GM18868 (cell line): Measurements from ENCODE around the gene OCRL.
A peak's percentile ranks its signal among the peaks of the same experiment; 100 is the strongest.

Experiments
- ATAC-seq: cut with Tn5 transposase; IDR thresholded peaks from one replicate; pipeline ENCODE4 v1.9.1; 2021; ENCODE audit warnings: mild to moderate bottlenecking, moderate library complexity; ENCODE audit not compliant: unreplicated experiment

The OCRL gene

DNA sequence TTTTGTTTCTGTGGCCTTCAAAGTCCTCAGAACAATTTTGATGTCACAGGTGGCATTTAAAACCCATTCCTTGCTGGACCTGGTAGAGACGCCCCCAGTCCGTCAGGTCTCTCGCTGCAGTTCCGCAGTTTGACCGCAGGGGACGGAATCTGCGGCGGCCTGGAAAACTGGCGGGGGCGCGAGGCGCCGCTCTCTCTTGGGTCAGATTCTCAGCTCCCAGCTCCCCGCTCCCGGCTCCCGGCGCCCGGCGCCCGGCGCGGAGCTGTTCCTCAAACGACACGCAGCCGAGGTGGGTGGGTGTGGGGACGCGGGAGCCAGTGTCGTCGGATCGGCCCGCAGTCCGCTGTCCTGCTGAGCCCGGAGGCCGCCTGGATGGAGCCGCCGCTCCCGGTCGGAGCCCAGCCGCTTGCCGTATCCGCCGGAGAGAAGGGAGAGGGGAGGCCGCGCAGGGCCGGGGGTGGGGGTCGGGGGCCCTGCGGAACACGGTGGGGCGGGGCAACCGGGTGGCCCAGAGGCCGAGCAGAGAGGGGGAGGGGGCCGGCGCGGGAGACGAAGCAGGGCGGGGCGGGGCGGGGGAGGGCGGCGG is at the start of gene OCRL:
Gene OCRL (plus strand): TSS at position 192 of the 586 bp plus-strand sequence. CDS start 181 bp downstream, at position 373.
- ATAC-seq = peak; percentile 98

DNA sequence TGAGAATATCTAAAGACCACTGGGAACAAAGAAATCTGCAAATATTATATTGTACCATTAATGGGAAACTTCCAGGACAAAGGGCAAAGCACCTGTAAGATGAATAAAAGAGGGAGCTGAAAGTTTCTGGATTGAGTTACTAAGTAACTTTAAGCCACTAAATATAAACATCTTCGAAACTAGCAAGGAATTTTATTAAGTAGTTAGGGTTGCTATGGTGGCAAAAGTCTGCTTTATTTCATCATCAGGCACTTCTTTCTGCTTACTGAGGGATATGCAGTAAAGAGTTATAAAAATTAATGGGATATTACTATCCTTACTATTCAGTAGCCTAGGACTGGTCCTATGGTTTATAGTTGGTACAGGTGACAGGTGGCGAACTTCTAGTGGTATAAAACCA is 49.7 kb upstream of the OCRL start:
- ATAC-seq = no peak

DNA sequence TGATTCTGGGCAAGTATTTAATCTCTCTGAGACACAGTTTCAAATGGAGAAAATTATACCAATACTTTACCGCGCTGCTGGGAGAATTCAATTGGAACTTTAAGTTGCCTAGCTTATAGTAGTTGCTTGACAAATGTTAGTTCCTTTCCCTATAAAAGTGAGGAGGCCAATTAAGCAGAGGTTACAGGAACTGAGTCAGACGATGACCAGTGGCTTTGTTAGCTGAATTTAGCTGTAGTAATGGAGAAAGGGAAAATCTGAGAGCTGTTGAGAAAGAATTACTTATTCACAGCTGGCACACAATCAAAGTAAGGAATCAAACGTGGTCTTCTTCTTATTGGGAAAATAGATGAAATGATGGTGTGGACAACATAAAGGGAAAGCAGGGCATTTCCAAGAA is 46.4 kb upstream of the OCRL start:
- ATAC-seq = no peak

DNA sequence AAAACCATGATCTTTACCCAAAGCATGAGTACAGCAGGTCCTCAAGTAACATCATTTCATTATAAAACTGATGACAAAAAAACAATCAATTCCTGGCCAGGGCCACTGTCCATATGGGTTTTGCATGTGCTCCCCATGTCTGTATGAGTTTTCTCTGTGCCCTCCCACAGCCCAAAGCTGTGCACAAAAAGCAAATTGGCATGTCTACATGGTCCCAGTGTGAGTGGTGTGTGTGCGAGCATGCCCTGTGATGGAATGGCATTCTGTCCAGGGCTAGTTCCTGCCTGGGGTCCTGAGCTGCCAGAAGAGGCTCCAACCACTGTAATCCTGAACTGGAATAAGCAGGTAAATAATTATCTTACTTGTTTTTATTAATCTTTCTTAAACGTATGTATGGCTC is 45.2 kb upstream of the OCRL start:
- ATAC-seq = no peak

DNA sequence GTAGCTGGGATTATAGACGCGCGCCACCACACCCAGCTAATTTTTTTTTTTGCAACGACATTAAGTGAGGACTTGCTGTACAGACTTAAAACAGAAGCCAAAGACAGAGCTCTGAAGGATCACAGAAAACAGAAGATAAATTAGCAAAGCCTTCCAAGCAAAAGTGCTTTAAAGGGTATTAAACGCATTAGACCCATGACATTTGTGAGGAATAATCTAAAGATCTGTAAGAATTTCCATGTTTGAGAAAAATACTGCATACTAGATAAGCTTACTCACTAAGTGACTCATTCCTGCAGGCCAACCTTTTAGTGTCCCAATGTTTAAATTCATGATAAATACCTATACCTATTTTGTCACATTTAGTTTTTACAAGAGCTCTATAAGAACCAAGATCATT is 44.2 kb upstream of the OCRL start:
- ATAC-seq = no peak

DNA sequence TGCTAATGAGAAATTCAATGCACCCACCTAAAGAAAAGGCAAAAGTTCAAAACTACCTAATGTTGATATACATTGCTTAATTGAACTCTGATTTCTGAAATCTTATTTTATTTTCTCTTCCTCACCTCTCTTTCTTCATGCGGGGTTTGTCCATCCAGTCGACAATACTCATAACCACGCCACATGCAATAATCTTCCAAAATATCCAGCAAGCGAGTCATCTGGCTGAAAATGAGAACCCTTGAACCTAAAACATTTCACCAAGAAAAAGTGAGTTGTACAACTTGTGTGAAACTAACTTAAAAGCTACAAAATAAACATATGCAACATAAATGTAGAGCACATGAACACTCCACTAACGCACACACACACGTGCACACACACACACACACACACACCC is 43.4 kb upstream of the OCRL start:
- ATAC-seq = no peak

DNA sequence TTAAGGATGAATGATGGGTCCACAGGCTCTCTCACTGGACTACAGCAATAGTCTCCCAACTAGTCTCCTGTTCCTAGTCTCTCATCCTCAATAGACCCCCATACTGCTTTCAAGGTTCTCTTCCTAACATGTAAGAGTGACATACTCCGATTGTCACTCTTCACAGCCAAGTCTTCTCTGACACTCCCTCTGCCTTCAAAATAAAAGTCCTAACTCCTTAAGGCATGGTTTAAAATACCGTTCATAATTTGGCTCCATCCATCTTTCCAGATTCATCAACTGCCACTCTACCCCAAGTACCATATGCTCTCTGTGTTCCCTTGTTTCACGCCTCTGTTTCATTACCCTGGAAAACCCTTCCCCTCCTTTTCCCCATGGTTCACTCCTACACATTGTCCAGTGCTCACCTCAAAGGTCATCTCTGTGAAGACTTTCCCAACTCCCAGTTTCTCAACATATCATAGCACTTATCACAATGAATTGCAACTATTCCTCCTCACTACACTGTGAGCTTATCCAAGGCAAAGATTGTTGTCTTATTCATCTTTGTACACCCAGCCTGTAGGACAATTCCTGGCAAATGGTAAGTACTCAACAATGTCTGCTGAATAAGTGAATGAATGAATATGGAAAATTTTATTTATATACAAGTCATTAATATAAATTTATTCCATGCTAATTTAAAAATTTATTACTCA is 42.8 kb upstream of the OCRL start:
- ATAC-seq = no peak

DNA sequence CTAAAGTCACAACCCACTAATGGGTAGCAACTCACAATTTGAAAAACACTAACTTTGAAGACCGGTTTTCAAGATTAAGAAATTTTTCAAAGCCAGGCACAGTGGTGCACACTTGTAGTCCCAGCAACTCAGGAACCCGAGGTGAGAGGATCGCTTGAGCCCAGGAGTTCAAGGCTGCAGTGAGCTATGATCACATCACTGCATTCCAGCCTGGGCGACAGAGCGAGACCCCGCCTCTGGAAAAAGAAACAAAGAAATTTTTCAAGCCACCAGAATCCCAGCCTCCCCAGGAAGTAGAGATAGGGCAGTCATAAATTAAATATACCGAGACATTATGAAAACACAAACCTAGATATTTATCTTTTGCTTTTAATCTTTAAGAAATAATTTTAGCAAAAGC is 29.7 kb upstream of the OCRL start:
- no peak for ATAC-seq

DNA sequence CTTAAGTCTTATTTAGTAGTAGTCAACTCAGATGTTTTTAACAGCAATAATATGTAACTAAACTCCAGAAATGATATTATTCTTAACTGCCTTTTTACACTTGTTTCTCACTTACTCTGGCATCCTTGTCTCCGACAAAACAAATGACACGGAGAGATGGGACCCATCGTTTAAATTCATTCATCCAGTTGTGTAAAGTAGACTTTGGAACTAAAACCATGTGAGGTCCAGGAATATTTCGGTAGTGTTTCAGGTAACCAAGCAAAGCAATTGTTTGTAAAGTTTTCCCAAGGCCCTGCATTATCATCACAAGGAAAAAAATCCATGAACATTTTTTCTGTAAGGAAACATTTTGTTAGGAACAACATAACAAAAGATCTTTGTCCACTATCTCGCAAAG is 28.4 kb upstream of the OCRL start:
- ATAC-seq = no peak

DNA sequence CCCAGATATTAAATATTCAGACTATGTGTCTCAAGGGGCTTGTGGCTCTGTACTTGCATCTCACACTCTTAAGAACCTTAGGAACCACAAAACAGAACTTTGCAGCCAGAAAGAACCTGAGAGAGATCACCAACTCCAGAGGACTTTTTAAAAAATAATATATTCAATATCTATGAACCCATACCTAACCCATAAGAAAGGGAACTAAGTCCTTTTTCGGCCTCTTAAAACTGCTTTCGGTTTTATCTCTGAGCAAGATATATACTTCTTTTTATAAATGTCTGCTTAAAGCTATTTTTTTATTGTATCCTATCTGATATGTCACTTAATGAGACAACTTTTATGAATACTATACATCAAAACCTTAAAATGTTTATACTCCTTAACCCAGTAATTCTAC is 27.6 kb upstream of the OCRL start:
- ATAC-seq = peak; percentile 70

DNA sequence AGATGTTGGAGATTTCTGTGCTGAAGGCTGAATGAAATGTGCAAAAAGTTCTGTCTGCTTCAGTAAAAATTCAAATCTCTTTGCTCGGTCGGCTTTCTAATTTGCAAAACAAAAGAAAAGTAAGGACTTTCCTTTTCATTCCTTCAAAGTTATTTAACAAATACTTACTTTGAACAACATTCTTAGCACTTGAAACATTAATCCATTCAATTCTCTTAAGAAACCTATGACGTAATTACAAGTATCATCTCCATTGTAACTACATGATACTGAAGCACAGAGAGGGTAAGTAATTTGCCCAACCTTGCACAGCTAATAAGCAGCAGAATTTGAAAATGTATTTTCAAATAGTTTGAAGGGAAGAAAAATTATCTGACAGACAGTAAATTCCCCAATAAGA is 23.7 kb upstream of the OCRL start:
- ATAC-seq = no peak

DNA sequence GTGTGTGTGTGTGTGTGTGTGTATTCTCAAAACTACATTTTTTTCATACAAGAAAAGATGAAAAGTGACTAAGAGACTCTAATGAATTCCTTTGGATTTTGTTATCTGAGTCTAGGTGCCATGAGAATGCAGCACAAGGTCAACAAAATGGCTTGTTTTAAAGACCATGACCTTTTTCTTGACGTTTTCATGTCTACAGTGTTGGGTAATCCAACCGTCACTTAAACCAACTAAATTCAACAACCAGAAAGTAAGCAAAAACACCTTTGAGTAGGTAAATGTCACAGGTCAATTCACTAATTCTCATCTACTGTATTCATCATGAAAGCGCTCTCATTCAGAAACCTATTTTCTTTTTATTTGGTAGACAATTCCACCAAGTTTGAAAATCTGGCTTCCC is 19.9 kb upstream of the OCRL start:
- no peak for ATAC-seq

DNA sequence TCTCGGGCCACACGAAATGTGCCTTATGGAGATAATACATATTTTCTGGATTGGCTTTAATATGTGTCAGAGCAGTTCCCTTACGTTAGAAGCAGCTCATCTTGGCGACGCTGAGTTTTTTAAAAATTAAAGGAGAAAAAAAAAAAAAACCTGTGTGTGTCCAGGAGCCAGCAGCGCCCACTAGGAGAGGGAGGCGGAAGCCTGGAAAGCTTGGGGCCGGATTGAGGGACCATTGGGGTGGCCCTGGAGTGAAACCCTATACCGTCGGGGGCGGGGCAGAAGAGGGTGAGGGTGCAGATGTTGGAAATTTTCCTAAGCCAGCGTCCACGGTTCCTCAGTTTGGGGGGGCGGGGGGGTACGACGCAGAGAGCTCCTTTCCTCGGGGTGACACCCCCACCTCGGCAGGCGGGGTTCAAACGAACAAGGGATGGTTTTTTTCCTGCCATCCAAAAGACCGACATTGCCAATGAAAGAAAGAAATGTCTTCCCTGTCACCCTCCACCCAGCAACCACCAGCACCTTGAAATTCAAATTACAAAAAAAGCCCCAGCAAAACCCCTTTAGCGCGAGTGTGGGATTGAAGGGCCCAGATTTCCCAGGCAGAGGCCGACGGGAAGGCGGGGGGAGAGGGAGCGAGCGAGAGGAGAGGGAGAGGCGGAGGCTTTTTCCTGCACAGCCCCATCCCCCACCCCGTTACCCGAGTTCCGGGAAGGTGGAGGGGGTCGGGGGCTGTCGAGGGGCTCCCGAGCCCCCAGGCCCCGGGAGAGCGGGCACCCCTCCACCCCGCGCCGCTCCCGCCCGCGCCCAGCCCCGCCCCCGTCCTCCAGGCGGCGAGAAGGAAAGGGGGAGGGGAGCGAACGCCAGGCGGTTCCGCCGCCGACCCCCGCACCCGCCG is 17.6 kb upstream of the OCRL start:
- ATAC-seq = no peak

DNA sequence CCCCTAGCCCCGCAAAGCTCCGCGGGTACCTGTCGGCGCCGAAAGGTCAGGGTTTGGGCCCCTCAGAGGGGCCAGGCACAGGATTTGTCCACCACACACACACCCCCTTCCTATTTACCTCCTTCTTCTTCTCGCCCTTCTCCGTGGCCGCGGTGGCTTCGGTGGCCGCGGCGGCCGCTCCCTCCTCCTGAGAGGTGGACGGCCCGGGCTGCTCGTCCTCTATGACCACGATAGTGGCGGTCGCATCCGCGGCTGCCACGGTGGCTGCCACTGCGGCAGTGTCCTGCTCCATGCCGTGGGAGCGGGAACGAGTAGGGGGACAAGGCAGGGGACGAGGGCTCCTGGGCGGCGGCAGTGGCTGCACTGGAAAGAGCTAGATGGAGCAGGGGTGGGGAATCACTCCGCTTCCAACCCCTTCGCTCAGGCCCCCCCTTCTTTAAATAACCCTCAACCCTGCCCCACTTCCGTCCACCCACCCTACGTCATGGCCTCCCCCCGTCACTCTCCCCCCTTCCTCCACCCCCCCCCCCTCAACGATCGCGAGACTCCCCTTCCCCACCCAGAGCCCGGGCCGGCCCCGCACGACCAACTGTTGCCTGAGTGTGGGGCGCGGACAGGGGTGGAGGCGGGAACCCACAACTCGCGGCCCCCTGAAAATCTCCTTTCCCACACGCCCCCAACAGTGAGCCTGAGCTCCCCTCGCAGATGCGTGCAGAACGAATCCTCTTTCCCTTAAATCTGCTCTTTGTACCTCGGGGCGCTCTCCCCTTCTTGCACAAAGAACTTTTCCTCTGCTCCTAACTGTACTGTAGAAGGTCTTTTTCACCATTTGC is 16.8 kb upstream of the OCRL start, which contains the start of gene SMARCA1:
Gene SMARCA1 (minus strand): TSS at position 412 of the 833 bp plus-strand sequence. CDS start 120 bp downstream, at position 292.
- ATAC-seq = no peak

DNA sequence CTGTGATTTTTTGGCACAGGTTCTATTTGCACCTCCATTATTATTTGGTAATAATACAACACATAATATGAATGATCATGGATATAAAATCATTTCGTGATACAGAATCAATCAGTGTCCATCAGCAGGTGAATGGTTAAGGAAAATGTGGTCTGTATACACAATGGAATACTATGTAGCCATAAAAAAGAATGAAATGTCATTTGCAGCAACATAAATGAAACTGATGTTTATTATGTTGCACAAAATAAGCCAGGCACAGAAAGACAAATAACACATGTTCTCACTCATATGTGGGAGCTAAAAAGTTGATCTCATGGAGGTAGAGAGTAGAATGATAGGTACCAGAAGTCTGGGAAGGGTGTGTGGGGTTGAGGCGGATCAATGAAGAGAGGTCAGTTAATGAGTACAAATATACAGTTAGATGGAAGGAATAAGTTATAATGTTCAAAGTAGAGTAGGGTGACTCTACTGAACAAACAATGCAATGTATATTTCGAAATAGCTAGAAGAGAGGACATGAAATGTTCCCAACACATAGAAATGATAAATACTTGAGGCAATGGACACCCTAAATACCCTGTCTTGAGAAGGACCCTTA is 15.7 kb upstream of the OCRL start:
- no peak for ATAC-seq

DNA sequence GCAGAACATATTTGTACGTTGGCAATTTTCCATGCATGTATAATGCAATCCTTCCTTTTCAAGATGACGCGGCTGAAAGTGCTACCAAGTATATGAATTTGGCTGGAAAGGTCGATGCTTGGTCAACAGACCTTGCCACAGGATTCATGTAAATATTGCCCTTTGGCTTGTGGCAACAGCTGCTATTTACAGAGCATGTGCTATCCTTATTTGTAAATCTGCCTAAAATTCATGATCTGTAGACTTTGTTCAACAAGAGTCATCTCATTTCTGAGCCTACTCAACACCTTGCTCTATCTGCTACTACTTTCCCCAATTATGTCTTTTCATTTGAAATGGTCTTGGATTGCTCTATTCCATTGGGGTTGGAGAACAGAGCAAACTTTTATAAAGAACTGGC is 14.9 kb upstream of the OCRL start:
- ATAC-seq = no peak

DNA sequence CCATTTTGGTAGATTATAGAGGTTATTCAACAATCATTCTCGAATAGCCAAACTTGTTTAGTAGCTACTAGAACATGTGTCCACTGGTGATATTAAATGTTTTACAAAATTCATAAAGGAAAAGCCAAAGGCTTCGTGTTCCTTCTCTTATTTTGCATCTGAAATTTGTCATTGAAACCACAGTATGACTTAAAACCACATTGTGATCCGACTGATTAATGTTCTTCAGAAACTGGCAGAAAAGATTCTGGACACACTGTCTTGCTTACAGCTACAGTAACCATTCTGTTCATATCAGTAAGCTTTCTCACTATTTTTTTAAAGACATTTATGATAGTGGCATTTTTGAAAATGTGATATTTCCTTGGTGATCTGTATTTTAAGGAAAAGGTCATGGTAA is 14.2 kb upstream of the OCRL start:
- ATAC-seq = no peak

DNA sequence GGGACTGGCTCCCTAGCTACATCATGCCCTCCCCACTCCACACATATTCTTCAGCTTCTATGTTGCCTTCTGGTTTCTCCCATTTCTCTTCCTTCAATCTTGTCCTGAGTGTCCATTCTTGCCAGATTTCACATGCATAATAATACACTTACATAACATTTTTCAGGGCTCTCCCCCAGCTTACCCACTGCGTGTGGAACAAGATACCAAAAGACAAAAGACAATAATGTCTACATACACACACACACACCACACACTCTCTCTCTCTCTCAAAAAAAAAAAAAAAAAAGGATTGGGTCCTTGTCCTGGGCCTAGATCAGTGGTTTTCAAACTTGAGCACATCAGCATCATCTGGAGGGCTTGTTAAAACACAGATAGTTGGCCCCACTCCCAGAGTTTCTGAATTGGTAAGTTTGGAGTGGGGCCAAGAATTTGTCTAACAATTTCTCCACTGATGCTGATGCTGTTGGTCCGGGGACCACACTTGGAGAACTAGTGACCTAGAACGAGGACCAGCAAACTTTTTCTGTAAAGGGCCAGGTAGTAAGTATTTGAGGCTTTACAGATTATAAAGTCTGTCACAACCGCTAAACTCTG is 10.3 kb upstream of the OCRL start:
- peak; percentile 44 for ATAC-seq

DNA sequence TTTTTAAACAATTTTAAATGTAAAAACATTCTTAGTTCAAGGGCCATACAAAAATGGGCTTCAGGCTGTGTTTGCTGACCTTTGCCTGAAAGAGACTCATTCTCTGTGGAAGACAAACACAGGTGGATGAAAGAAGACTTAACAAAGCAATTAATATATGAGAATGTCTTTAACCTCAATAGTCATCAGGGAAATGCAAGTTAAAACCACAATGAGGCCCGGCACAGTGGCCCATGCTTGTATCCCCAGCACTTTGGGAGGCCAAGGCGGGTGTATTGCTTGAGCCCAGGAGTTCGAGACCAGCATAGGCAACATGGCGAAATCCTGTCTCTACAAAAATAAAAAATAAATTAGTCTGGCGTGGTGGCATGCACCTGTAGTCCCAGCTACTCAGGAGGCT is 9.6 kb upstream of the OCRL start:
- peak; percentile 45 for ATAC-seq

DNA sequence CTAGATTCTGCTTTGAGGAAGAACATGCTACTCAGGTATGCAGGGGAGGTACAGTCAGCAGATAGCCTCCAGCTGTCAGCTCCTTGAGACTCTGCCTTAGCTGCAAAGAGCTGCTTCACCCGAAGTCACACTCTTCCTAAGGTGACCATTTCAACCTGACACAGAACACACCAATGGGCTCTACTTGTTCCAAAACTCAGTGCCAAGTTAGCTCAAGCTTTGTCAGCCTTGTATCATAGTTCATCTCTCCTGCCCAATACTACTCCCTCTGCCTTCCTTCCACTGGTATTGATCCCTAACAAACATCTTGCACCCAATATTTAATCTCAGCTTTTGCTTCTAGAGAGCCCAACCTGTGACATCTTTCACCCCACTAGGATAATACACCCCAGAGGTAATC is 8.9 kb upstream of the OCRL start:
- no peak for ATAC-seq
